IMR-90 (cell line): ENCODE data around the gene PDCL3. TPM values are rescaled to one million over a fixed set of nuclear protein-coding genes. Genes with fewer than 3 reads are reported as not detected.

Experiments
- ATAC-seq: fragments of 200-7000 bp; cut with Tn5 transposase; 2 replicates; pipeline ENCODE4 v1.9.1; 2020; ENCODE audit warnings: low read depth, mild to moderate bottlenecking, moderate library complexity
- BruUV-seq: library from RNA; stranded (reverse); fragments of 400-500 nt; replicated peaks from 2 replicates; lab custom pipeline; 2021; lab: Mats Ljungman, UMichigan
- CTCF ChIA-PET: fragments of 300-600 bp; formaldehyde crosslinking; extraction: SDS; loops from one replicate; lab custom pipeline; 2021; ENCODE audit warnings: antibody characterized with exemption; lab: Yijun Ruan, JAX
- POLR2A ChIA-PET: fragments of 300-600 bp; sonication (Branson Sonifier 250); formaldehyde crosslinking; loops from one replicate; lab custom pipeline; 2022; ENCODE audit warnings: antibody characterized with exemption; ENCODE audit not compliant: unreplicated experiment; lab: Charles Lee
- DNase-seq: peaks from one replicate; pipeline ENCODE4 v3.0.0; 2013
- H2AFZ ChIP-seq: replicated peaks from 2 replicates; pipeline ENCODE3; 2013; ENCODE audit warnings: low read length, mild to moderate bottlenecking; ENCODE audit not compliant: poor library complexity
- H2AK5ac ChIP-seq: 2 replicates; pipeline ENCODE4 v1.6.1; 2013; ENCODE audit warnings: low read depth, low read length, inconsistent platforms
- H2AK9ac ChIP-seq: replicated peaks from 2 replicates; pipeline ENCODE3; 2013; ENCODE audit warnings: mild to moderate bottlenecking, low read depth, low read length, moderate library complexity; ENCODE audit not compliant: poor library complexity
- H2BK120ac ChIP-seq: 2 replicates; pipeline ENCODE4 v1.6.1; 2013; ENCODE audit warnings: low read depth, low read length, inconsistent platforms
- H2BK15ac ChIP-seq: 3 replicates; pipeline ENCODE4 v1.6.1; 2013; ENCODE audit warnings: low read depth, low read length, inconsistent platforms
- H2BK20ac ChIP-seq: 2 replicates; pipeline ENCODE4 v1.6.1; 2013; ENCODE audit warnings: low read depth, mild to moderate bottlenecking, inconsistent platforms, low read length, moderate library complexity
- H2BK5ac ChIP-seq: 2 replicates; pipeline ENCODE4 v1.6.1; 2013; ENCODE audit warnings: mild to moderate bottlenecking, low read depth, low read length, inconsistent platforms; ENCODE audit not compliant: poor library complexity, severe bottlenecking
- H3K14ac ChIP-seq: replicated peaks from 2 replicates; pipeline ENCODE4 v1.6.1; 2013; ENCODE audit warnings: low read depth, low read length, inconsistent platforms
- H3K18ac ChIP-seq: 2 replicates; pipeline ENCODE4 v1.6.1; 2013; ENCODE audit warnings: low read depth, low read length, control low read depth
- H3K23ac ChIP-seq: 2 replicates; pipeline ENCODE4 v1.6.1; 2013; ENCODE audit warnings: low read depth, low read length, inconsistent platforms
- H3K27ac ChIP-seq: 2 replicates; pipeline ENCODE4 v1.5.1; 2013; ENCODE audit warnings: mild to moderate bottlenecking, control low read depth, low read length; ENCODE audit not compliant: insufficient read depth
- H3K27me3 ChIP-seq: 2 replicates; pipeline ENCODE4 v1.6.1; 2013; ENCODE audit warnings: low read length; ENCODE audit not compliant: control insufficient read depth, insufficient read depth
- H3K36me3 ChIP-seq: 2 replicates; pipeline ENCODE4 v1.6.1; 2013; ENCODE audit warnings: low read length, mixed read lengths; ENCODE audit not compliant: control insufficient read depth, insufficient read depth
- H3K4ac ChIP-seq: 2 replicates; pipeline ENCODE4 v1.6.1; 2013; ENCODE audit warnings: low read depth, low read length, inconsistent platforms
- H3K4me1 ChIP-seq: 2 replicates; pipeline ENCODE4 v1.6.1; 2013; ENCODE audit warnings: low read length, mixed read lengths; ENCODE audit not compliant: control insufficient read depth, insufficient read depth
- H3K4me2 ChIP-seq: 2 replicates; pipeline ENCODE4 v1.6.1; 2013; ENCODE audit warnings: low read depth, mild to moderate bottlenecking, control low read depth, low read length, moderate library complexity
- H3K4me3 ChIP-seq: 2 replicates; pipeline ENCODE4 v1.5.1; 2013; ENCODE audit warnings: low read depth, mild to moderate bottlenecking, control low read depth, low read length, moderate library complexity; ENCODE audit not compliant: insufficient read depth
- H3K56ac ChIP-seq: 2 replicates; pipeline ENCODE4 v1.6.1; 2013; ENCODE audit warnings: low read length, inconsistent platforms; ENCODE audit not compliant: insufficient read depth; ENCODE audit errors: extremely low read depth
- H3K79me1 ChIP-seq, 2 experiments: 2 replicates each; pipeline ENCODE4 v1.6.1; 2013; ENCODE audit warnings: low read length in 2 of 2, inconsistent platforms in 1 of 2, low read depth in 1 of 2
- H3K9ac ChIP-seq: 2 replicates; pipeline ENCODE4 v1.6.1; 2013; ENCODE audit warnings: low read depth, low read length, control low read depth
- H3K9me1 ChIP-seq: 2 replicates; pipeline ENCODE4 v1.6.1; 2013; ENCODE audit warnings: low read length, inconsistent platforms; ENCODE audit not compliant: insufficient read depth
- H3K9me3 ChIP-seq: 2 replicates; pipeline ENCODE4 v1.6.1; 2013; ENCODE audit warnings: low read length; ENCODE audit not compliant: control insufficient read depth, insufficient read depth
- H4K20me1 ChIP-seq: 2 replicates; pipeline ENCODE4 v1.6.1; 2013; ENCODE audit warnings: low read length, inconsistent platforms; ENCODE audit not compliant: insufficient read depth
- H4K5ac ChIP-seq: 2 replicates; pipeline ENCODE4 v1.6.1; 2013; ENCODE audit warnings: mild to moderate bottlenecking, low read depth, low read length, control low read depth
- H4K8ac ChIP-seq, 2 experiments: 2 replicates each; pipeline ENCODE4 v1.6.1; 2013; ENCODE audit warnings: low read depth in 2 of 2, low read length in 2 of 2, control low read depth in 1 of 2, inconsistent platforms in 1 of 2
- H4K91ac ChIP-seq: 2 replicates; pipeline ENCODE4 v1.6.1; 2013; ENCODE audit warnings: low read depth, low read length, inconsistent platforms; ENCODE audit not compliant: insufficient read depth
- BHLHE40 ChIP-seq: fragments of 150-350 bp; IDR thresholded peaks from 2 replicates; pipeline ENCODE4 v1.6.1; 2016; ENCODE audit warnings: mild to moderate bottlenecking, low read depth, low read length
- CTCF ChIP-seq: conservative IDR thresholded peaks from 2 replicates; pipeline ENCODE4 v1.5.1; 2012; ENCODE audit warnings: mild to moderate bottlenecking, low read depth, low read length, improper control_type of control experiment
- ELK1 ChIP-seq: fragments of 150-350 bp; IDR thresholded peaks from 2 replicates; pipeline ENCODE4 v1.6.1; 2016; ENCODE audit warnings: low read depth, mild to moderate bottlenecking, low read length, moderate library complexity, borderline replicate concordance
- MAFK ChIP-seq: IDR thresholded peaks from 2 replicates; pipeline ENCODE4 v1.6.1; 2012; ENCODE audit warnings: low read depth, low read length, improper control_type of control experiment
- MXI1 ChIP-seq: IDR thresholded peaks from 2 replicates; pipeline ENCODE4 v1.6.1; 2012; ENCODE audit warnings: low read depth, mild to moderate bottlenecking, low read length, moderate library complexity, borderline replicate concordance
- NFE2L2 ChIP-seq: fragments of 150-350 bp; IDR thresholded peaks from 2 replicates; pipeline ENCODE4 v1.6.1; 2016; ENCODE audit warnings: low read depth, mild to moderate bottlenecking, low read length
- POLR2A ChIP-seq: IDR thresholded peaks from 2 replicates; pipeline ENCODE4 v1.6.1; 2012; ENCODE audit warnings: mild to moderate bottlenecking, low read depth, low read length
- RAD21 ChIP-seq: IDR thresholded peaks from 2 replicates; pipeline ENCODE4 v1.6.1; 2012; ENCODE audit warnings: low read length, improper control_type of control experiment
- RCOR1 ChIP-seq: IDR thresholded peaks from 2 replicates; pipeline ENCODE4 v1.6.1; 2012; ENCODE audit warnings: mild to moderate bottlenecking, low read length, improper control_type of control experiment; ENCODE audit not compliant: insufficient replicate concordance
- USF2 ChIP-seq: fragments of 150-350 bp; IDR thresholded peaks from 2 replicates; pipeline ENCODE4 v1.6.1; 2017; ENCODE audit warnings: mild to moderate bottlenecking, antibody characterized with exemption, low read length, low read depth
- WGBS, 2 experiments: methylation state at CpG; one replicate each; pipeline versions ENCODE4 v1.1.5 to v1.1.7; 2013; ENCODE audit warnings: missing lambda C conversion rate in 2 of 2; ENCODE audit not compliant: insufficient read length in 1 of 2; ENCODE audit errors: extremely low coverage in 2 of 2; 5-methylcytosine and 5-hydroxymethylcytosine counted together
- dilution Hi-C: fragments of 300-500 bp; cut with HindIII; formaldehyde crosslinking; loops from one replicate; pipeline ENCODE4 v1.14.3; 2018; ENCODE audit warnings: low sequenced_read_pairs; ENCODE audit not compliant: unreplicated experiment
- in situ Hi-C: fragments of 300-500 bp; cut with MboI; formaldehyde crosslinking; loops from 3 replicates; pipeline ENCODE4 v1.14.3; 2019; ENCODE audit warnings: low sequenced_read_pairs, inconsistent platforms, mixed read lengths
- intact Hi-C: fragments of 100-400 bp; cut with micrococcal nuclease; formaldehyde crosslinking; loops from 2 replicates; pipeline ENCODE4 v1.10.0; 2022
- polyA plus RNA-seq, 3 experiments: library from polyadenylated mRNA; depleted of rRNA; stranded (reverse); fragments of >200 nt; gene quantifications; 2 replicates each; pipeline ENCODE4 v1.2.3, GENCODE V29; 2012; ENCODE audit warnings: low replicate concordance in 1 of 3
- total RNA-seq: library from RNA; depleted of rRNA; stranded (reverse); fragments of >200 nt; gene quantifications from 2 replicates; pipeline ENCODE4 v1.2.3, GENCODE V29; 2012

Gene PDCL3
- total and polyA plus RNA-seq, 2 of the 4 experiments (the other 2 are of a cell fraction) = 9.5 to 26.4 TPM

GRCh38 chr2:100621371-100621951 lies 58.7 kb downstream of the PDCL3 start:
- Histone ChIP-seq H3K27me3 (peaks cover 47% of the 10 kb centered on the region), H4K8ac (no peak overlapping the region), H3K18ac (no peak overlapping the region), H3K14ac (no peak overlapping the region), H2AK5ac (no peak overlapping the region), H3K4me3 (no peak overlapping the region), H3K27ac (no peak overlapping the region), H4K5ac (no peak overlapping the region), H3K56ac (no peak overlapping the region), H4K91ac (no peak overlapping the region), H2BK20ac (no peak overlapping the region), H2BK120ac (no peak overlapping the region), H3K4ac (no peak overlapping the region), H4K20me1 (no peaks in the 10 kb centered on the region), H3K79me1 (no peaks in the 10 kb centered on the region), H2AFZ (no peak overlapping the region), H2BK5ac (no peak overlapping the region), H3K9me3 (peaks cover 3% of the 10 kb centered on the region; the same call in 1 of the 2 replicates), H3K4me1 (no peaks in the 10 kb centered on the region), H2BK15ac (no peak overlapping the region), H3K4me2 (no peak overlapping the region), H3K36me3 (no peaks in the 10 kb centered on the region), H3K23ac (no peak overlapping the region), H3K9me1 (0 out of 2 replicates have a peak, but pooled peaks cover 2% of the 10 kb centered on the region), H2AK9ac (no peak overlapping the region), H3K9ac (no peak overlapping the region)
- in situ Hi-C loops (loop anchor here (25.0 kb wide), 2 partner anchors 191 to 591 kb away; partner anchors contain the start of gene NPAS2), dilution Hi-C loops (no loop called here), intact Hi-C loops (no loop called here)
- POLR2A ChIA-PET = no interaction called here
- ATAC-seq (no peak), DNase-seq (no peak)
- no TSS peak for BruUV-seq
- CTCF ChIA-PET = no interaction called here
- 61% methylated on average over 2 of the region's 8 CpGs; no CpG with 5 or more reads in 1 of the 2 experiments for WGBS, 2 experiments
- TF ChIP-seq RCOR1 (no peak), BHLHE40 (no peak), RAD21 (no peak), POLR2A (no peak), MAFK (no peak), USF2 (no peak), CTCF (no peak), MXI1 (no peak), NFE2L2 (no peak), ELK1 (no peak)
